ENCODE measurements around the gene CERK. TPM values are rescaled to one million over a fixed set of nuclear protein-coding genes. Genes with fewer than 3 reads are reported as not detected.

CERK gene
- total and polyA plus RNA-seq, 7 donors, result 13.0 to 38.1 (median 26.9) TPM

DNA sequence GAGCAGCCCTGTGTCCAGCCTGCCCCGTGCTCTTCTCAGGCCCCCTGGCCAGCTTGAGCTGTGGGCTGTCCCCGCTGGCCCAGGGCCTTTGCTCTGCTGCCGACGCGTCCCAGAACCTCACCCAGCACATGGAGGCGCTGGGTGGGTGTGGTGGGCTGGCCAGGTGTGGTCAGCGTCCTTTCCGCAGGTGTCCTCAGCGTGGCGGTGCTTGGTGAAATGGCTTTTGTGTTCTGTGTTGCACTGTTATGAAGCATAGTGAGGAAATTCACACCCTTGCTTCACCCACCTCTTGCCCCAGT, 80.4 kb downstream of the CERK start:
- intact Hi-C loops (cut with DNase I), result no loop called here
- H3K4me3 ChIP-seq, result no peak overlapping the region
- ATAC-seq (no peak), DNase-seq (no peak)
- TF ChIP-seq, protein P1, sequence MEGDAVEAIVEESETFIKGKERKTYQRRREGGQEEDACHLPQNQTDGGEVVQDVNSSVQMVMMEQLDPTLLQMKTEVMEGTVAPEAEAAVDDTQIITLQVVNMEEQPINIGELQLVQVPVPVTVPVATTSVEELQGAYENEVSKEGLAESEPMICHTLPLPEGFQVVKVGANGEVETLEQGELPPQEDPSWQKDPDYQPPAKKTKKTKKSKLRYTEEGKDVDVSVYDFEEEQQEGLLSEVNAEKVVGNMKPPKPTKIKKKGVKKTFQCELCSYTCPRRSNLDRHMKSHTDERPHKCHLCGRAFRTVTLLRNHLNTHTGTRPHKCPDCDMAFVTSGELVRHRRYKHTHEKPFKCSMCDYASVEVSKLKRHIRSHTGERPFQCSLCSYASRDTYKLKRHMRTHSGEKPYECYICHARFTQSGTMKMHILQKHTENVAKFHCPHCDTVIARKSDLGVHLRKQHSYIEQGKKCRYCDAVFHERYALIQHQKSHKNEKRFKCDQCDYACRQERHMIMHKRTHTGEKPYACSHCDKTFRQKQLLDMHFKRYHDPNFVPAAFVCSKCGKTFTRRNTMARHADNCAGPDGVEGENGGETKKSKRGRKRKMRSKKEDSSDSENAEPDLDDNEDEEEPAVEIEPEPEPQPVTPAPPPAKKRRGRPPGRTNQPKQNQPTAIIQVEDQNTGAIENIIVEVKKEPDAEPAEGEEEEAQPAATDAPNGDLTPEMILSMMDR (IDR thresholded peaks at IDR 0.05), result no peak
- H3K27ac ChIP-seq, result no peak overlapping the region
- WGBS, 3 donors, result 96 to 99% (median 99%) methylated on average over 10 of the region's 10 CpGs
- H3K27me3 ChIP-seq (ENCODE audit: insufficient read depth in 3 of 3, low read length in 2 of 3), result no peaks in the 10 kb centered on the region
- H3K4me1 ChIP-seq, result peaks cover 25% of the 10 kb centered on the region
- peaks cover 0 to 5% of the 10 kb centered on the region in 2 donors for H3K36me3 ChIP-seq (ENCODE audit: insufficient read depth in 1 of 2, low read depth in 1 of 2)
- no peaks in the 10 kb centered on the region for H3K9me3 ChIP-seq

DNA sequence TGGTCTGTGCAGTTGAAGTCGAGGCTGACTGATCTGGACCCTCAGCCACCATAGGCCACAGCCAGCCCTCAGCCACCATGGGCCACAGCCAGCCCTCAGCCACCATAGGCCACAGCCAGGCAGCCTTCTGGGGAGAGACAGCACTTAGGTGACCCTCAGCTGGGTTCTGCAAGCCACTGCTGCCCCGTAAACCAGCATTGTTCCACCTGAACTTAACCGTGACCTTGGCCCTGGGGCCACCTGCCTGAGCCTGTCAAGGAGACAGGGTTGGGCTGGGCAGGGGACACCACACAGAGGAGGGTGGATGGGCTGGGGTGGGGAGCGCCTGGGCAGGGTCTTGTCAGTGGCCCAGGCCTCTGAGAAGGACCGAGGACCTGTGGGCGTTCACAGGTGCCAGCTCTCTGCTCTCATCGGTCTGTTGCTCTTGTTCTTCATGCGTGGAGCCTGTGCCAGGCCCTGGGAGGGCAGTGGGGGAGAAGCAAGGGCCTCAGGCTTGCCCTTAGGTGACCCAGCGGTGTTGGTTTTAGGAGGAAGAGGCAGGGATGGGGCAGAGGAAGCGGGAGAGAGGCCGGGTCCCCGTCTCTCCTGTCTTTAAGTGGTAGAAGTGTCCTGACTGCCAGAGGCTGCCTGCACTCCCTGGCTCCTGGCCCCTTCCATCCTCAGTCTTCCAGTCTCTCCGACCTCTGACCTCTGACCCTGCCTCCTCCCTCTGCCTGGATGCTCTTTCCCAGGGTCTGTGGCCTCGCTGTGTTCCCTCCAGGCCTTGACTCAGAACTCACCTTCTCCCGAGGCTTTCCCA, 81.0 kb downstream of the CERK start:
- no peak for DNase-seq
- intact Hi-C loops (cut with DNase I), result no loop called here
- H3K36me3 ChIP-seq (ENCODE audit: insufficient read depth in 1 of 2, low read depth in 1 of 2), result no peaks in the 10 kb centered on the region
- WGBS, 3 donors, result 89 to 97% (median 92%) methylated on average over 14 to 15 of the region's 15 CpGs
- H3K4me3 ChIP-seq, result no peak overlapping the region
- TF ChIP-seq, protein P1 (IDR thresholded peaks at IDR 0.05), result no peak
- no peaks in the 10 kb centered on the region for H3K9me3 ChIP-seq
- H3K4me1 ChIP-seq, result peaks cover 30% of the 10 kb centered on the region
- no peaks in the 10 kb centered on the region for H3K27me3 ChIP-seq (ENCODE audit: insufficient read depth in 3 of 3, low read length in 2 of 3)
- H3K27ac ChIP-seq, result no peak overlapping the region
- no peak for ATAC-seq

DNA sequence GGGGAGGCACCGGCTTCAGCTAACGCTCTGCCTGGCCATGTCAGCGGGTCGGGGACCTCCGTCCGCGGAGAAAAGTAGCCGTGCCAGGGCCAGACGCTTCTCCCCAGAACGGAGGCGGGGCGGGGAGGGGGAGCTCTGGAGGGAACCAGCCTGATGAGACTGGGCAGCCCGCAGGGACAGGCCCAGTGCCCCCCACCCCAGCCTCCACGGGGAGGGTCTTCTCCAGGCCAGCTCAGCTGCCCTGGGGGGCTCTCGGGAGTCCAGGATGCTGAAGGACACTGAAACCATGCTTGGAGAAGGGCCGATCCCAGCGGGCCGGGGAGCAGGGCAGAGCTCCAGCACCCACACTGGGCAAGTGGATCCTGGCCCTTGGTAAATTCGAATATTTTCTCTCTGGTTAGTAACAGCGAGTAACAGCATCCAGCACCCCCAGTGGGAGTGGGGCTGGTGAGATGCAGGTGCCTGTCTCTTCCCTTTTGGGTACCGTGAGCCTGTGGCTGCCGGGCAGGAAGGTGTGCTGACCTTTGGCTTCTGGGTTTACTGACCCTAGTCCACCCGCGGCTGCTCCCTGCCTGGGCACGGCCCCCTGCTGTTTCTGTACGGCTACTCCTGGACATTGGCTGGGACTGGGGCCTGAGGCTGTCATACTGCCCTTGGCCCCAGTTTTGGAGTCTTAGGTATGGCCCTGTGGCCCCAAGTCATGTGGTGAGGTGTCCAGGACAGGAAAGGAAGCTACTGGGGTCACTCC, 82.0 kb downstream of the CERK start:
- Histone ChIP-seq H3K27me3 (ENCODE audit: insufficient read depth in 3 of 3, low read length in 2 of 3) (no peaks in the 10 kb centered on the region), H3K9me3 (no peaks in the 10 kb centered on the region), H3K4me3 (no peak overlapping the region), H3K4me1 (peaks cover 38% of the 10 kb centered on the region), H3K27ac (no peak overlapping the region), H3K36me3 (ENCODE audit: insufficient read depth in 1 of 2, low read depth in 1 of 2) (no peaks in the 10 kb centered on the region)
- ATAC-seq (no peak), DNase-seq (no peak)
- 92 to 94% (median 93%) methylated on average over 26 of the region's 26 CpGs for WGBS, 3 donors
- intact Hi-C loops (cut with DNase I), result no loop called here
- TF ChIP-seq, protein P1 (IDR thresholded peaks at IDR 0.05), result no peak

DNA sequence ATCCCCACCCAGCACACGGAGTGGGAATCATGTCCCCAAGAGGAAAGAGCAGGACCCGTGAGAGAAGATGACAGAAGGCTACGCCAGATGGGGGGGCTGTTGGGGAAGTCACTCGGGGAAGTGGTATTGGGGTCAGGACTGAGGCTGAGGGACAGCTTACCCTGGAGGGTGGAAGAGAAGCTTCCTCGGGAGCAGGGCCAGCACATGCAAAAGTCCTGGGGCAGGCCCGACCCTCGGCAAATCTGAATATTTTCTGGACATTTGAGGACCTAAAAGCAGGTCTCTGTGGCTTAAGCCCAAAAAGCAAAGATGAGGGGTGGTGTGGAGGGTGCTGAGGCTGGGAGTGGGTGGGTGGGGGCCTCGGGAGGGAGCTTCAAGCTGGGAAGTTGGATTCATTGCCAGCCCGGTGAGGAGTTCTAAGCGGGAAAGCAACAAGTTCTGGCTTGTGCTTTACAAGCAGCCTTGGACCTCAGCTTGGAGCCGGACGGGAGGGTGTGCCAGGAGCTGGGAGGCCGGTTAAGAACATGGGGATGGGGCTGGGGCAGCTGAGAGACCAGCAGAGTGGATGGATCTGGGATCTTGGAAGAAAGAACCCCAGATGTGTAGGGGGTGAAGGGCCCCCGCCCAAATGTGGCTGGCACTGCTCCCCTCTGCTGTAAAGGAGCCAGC, 83.0 kb downstream of the CERK start:
- no peaks in the 10 kb centered on the region for H3K27me3 ChIP-seq (ENCODE audit: insufficient read depth in 3 of 3, low read length in 2 of 3)
- H3K36me3 ChIP-seq (ENCODE audit: insufficient read depth in 1 of 2, low read depth in 1 of 2), result no peaks in the 10 kb centered on the region
- H3K27ac ChIP-seq, result no peak overlapping the region
- H3K9me3 ChIP-seq, result no peaks in the 10 kb centered on the region
- H3K4me3 ChIP-seq, result no peak overlapping the region
- TF ChIP-seq, protein P1 (IDR thresholded peaks at IDR 0.05), result no peak
- peaks cover 40% of the 10 kb centered on the region for H3K4me1 ChIP-seq
- intact Hi-C loops (cut with DNase I), result no loop called here
- WGBS, 3 donors, result 89 to 92% (median 91%) methylated on average over 14 of the region's 14 CpGs
- ATAC-seq, result no peak
- no peak for DNase-seq

Data from psoas muscle (tissue), 8 donors.